ENCODE data around the gene SCIN.
"Not testable (repeated sequence)": the region's sequence is repeated elsewhere in the genome, so short reads cannot be mapped to it uniquely, and the experiment has no call there.

The SCIN gene

DNA sequence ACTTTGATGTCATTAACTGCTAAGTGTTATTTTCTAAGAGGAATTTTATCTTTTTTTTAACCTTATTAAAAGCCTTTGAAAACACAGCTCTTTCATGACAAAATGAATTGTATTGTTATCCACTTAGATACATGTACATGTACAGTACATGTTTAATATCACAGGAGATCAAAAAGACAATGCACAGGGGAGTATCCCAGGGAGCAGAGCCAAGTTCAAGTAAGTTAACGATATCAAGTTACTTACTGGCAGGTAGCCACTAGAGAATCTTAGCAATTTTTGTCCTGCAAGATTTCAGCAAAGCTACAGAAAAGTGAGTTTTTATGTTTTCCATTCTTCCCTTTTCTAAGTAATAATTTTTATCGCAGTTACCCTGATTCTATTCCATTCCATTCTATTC lies 83.0 kb downstream of the SCIN start:
- H3K4me3 ChIP-seq (IDR thresholded peaks at IDR 0.05; ENCODE audit: insufficient read depth, low read depth, low read length), result no peak overlapping the region
- no peak overlapping the region for H2AFZ ChIP-seq (ENCODE audit: low read depth)
- no peak overlapping the region for H3K4me2 ChIP-seq

GRCh38 chr7:12655161-12655560 lies 84.6 kb downstream of the SCIN start:
- no peaks in the 10 kb centered on the region for H4K20me1 ChIP-seq (ENCODE audit: insufficient read depth)
- TF ChIP-seq, protein P1, sequence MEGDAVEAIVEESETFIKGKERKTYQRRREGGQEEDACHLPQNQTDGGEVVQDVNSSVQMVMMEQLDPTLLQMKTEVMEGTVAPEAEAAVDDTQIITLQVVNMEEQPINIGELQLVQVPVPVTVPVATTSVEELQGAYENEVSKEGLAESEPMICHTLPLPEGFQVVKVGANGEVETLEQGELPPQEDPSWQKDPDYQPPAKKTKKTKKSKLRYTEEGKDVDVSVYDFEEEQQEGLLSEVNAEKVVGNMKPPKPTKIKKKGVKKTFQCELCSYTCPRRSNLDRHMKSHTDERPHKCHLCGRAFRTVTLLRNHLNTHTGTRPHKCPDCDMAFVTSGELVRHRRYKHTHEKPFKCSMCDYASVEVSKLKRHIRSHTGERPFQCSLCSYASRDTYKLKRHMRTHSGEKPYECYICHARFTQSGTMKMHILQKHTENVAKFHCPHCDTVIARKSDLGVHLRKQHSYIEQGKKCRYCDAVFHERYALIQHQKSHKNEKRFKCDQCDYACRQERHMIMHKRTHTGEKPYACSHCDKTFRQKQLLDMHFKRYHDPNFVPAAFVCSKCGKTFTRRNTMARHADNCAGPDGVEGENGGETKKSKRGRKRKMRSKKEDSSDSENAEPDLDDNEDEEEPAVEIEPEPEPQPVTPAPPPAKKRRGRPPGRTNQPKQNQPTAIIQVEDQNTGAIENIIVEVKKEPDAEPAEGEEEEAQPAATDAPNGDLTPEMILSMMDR (conservative IDR thresholded peaks at IDR 0.05; ENCODE audit: low read depth, low read length), result no peak
- no peaks in the 10 kb centered on the region for H3K36me3 ChIP-seq (ENCODE audit: insufficient read depth)
- H2AFZ ChIP-seq (ENCODE audit: low read depth), result no peak overlapping the region
- H3K9ac ChIP-seq, result no peak overlapping the region
- H3K4me2 ChIP-seq, result no peak overlapping the region
- no peaks in the 10 kb centered on the region for H3K27me3 ChIP-seq (ENCODE audit: insufficient read depth, low read depth)
- no peaks in the 10 kb centered on the region for H3K4me1 ChIP-seq (ENCODE audit: low read depth, poor library complexity, severe bottlenecking)
- no peak overlapping the region for H3K4me3 ChIP-seq (IDR thresholded peaks at IDR 0.05; ENCODE audit: insufficient read depth, low read depth, low read length)
- no peak overlapping the region for H3K27ac ChIP-seq
- H3K79me2 ChIP-seq (ENCODE audit: insufficient read depth, low read depth), result no peaks in the 10 kb centered on the region

More for the DNA sequence above, 83.0 kb downstream of the SCIN start:
- Histone ChIP-seq H3K27me3 (ENCODE audit: insufficient read depth, low read depth) (no peaks in the 10 kb centered on the region), H4K20me1 (ENCODE audit: insufficient read depth) (no peaks in the 10 kb centered on the region), H3K27ac (no peak overlapping the region), H3K36me3 (ENCODE audit: insufficient read depth) (no peaks in the 10 kb centered on the region), H3K79me2 (ENCODE audit: insufficient read depth, low read depth) (no peaks in the 10 kb centered on the region), H3K9ac (no peak overlapping the region), H3K4me1 (ENCODE audit: low read depth, poor library complexity, severe bottlenecking) (no peaks in the 10 kb centered on the region)
- TF ChIP-seq, protein P1 (conservative IDR thresholded peaks at IDR 0.05; ENCODE audit: low read depth, low read length), result no peak

GRCh38 chr7:12660423-12660822 lies 89.9 kb downstream of the SCIN start:
- not testable (repeated sequence) for H3K27me3 ChIP-seq (ENCODE audit: insufficient read depth, low read depth); H3K27ac ChIP-seq; H3K36me3 ChIP-seq (ENCODE audit: insufficient read depth); H3K4me1 ChIP-seq (ENCODE audit: low read depth, poor library complexity, severe bottlenecking); H3K79me2 ChIP-seq (ENCODE audit: insufficient read depth, low read depth); H3K4me2 ChIP-seq; H3K4me3 ChIP-seq (IDR thresholded peaks at IDR 0.05; ENCODE audit: insufficient read depth, low read depth, low read length); H4K20me1 ChIP-seq (ENCODE audit: insufficient read depth); H2AFZ ChIP-seq (ENCODE audit: low read depth); H3K9ac ChIP-seq

DNA sequence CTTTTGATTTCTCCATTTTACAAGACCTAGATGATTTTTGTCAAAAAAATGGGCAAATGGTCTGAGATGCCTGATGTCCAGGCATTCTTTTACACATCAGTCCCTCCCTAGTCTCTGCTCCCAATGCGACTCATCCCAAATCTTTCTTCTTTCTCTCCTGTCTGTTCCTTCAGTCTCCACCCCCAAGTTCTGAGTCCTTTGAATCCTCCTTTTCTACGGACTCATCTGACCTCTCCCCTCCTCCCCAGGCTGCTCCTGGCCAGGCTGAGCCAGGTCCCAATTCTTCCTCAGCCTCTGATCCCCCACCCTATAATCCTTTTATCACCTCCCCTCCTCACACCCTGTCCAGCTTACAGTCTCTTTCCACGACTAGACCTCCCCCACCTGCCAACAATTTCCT lies 90.5 kb downstream of the SCIN start:
- not testable (repeated sequence) for H3K9ac ChIP-seq; H4K20me1 ChIP-seq (ENCODE audit: insufficient read depth); H3K27me3 ChIP-seq (ENCODE audit: insufficient read depth, low read depth); H2AFZ ChIP-seq (ENCODE audit: low read depth); H3K4me3 ChIP-seq (IDR thresholded peaks at IDR 0.05; ENCODE audit: insufficient read depth, low read depth, low read length); H3K79me2 ChIP-seq (ENCODE audit: insufficient read depth, low read depth); H3K36me3 ChIP-seq (ENCODE audit: insufficient read depth); H3K27ac ChIP-seq; H3K4me2 ChIP-seq; H3K4me1 ChIP-seq (ENCODE audit: low read depth, poor library complexity, severe bottlenecking)

DNA sequence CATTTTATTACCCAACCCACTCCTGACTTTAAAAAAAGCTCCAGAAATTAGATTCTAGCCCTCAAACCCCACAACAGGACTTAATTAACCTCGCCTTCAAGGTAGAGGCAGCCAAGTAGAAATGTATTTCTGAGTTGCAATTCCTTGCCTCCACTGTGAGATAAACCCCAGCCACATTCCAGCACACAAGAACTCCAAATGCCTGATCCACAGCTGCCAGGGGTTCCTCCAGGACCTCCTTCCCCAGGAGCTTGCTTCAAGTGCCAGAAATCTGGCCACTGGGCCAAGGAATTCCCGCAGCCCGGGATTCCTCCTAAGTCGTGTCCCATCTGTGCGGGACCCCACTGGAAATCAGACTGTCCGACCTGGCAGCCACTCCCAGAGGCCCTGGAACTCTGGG lies 91.1 kb downstream of the SCIN start:
- TF ChIP-seq, protein P1 (conservative IDR thresholded peaks at IDR 0.05; ENCODE audit: low read depth, low read length), result no peak
- no peak overlapping the region for H3K4me2 ChIP-seq
- no peaks in the 10 kb centered on the region for H3K36me3 ChIP-seq (ENCODE audit: insufficient read depth)
- H2AFZ ChIP-seq (ENCODE audit: low read depth), result no peak overlapping the region
- no peak overlapping the region for H3K9ac ChIP-seq
- H3K27ac ChIP-seq, result no peak overlapping the region
- H4K20me1 ChIP-seq (ENCODE audit: insufficient read depth), result no peaks in the 10 kb centered on the region
- H3K79me2 ChIP-seq (ENCODE audit: insufficient read depth, low read depth), result no peaks in the 10 kb centered on the region
- H3K27me3 ChIP-seq (ENCODE audit: insufficient read depth, low read depth), result no peaks in the 10 kb centered on the region
- no peaks in the 10 kb centered on the region for H3K4me1 ChIP-seq (ENCODE audit: low read depth, poor library complexity, severe bottlenecking)
- no peak overlapping the region for H3K4me3 ChIP-seq (IDR thresholded peaks at IDR 0.05; ENCODE audit: insufficient read depth, low read depth, low read length)
